Measurements from ENCODE around the gene MAPT. TPM values are rescaled to one million over a fixed set of nuclear protein-coding genes. Genes with fewer than 3 reads are reported as not detected.
A peak's percentile ranks its signal among the peaks of the same experiment; 100 is the strongest.

The MAPT gene
- total and polyA plus RNA-seq, 2 of the 13 experiments (the other 11 are each of a cell fraction or from before 2014, with no cell fraction given), result 2.1 to 2.8 TPM

DNA sequence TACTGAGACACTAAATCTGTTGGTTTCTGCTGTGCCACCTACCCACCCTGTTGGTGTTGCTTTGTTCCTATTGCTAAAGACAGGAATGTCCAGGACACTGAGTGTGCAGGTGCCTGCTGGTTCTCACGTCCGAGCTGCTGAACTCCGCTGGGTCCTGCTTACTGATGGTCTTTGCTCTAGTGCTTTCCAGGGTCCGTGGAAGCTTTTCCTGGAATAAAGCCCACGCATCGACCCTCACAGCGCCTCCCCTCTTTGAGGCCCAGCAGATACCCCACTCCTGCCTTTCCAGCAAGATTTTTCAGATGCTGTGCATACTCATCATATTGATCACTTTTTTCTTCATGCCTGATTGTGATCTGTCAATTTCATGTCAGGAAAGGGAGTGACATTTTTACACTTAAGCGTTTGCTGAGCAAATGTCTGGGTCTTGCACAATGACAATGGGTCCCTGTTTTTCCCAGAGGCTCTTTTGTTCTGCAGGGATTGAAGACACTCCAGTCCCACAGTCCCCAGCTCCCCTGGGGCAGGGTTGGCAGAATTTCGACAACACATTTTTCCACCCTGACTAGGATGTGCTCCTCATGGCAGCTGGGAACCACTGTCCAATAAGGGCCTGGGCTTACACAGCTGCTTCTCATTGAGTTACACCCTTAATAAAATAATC lies 119.3 kb downstream of the MAPT start (continued):
- TF ChIP-seq ETV5 (CRISPR knock-in tag; IDR thresholded peaks at IDR 0.05; ENCODE audit: borderline replicate concordance) (peak; percentile 34; the same call in 1 of the 2 replicates), ZBTB7B (CRISPR knock-in tag; IDR thresholded peaks at IDR 0.05) (peak; percentile 52), HNRNPH1 (optimal IDR thresholded peaks at IDR 0.05; ENCODE audit: low read depth, low read length) (peak; percentile 39), KLF16 (CRISPR knock-in tag; IDR thresholded peaks at IDR 0.05) (no peak), MAFF (IDR thresholded peaks at IDR 0.05; ENCODE audit: low read depth, low read length) (no peak), NFRKB (IDR thresholded peaks at IDR 0.05) (no peak), BHLHE40 (IDR thresholded peaks at IDR 0.05; ENCODE audit: low read length) (0 out of 2 replicates have a peak, but pooled peaks have one; percentile 23), ZFP90 (CRISPR knock-in tag; IDR thresholded peaks at IDR 0.05; ENCODE audit: borderline replicate concordance) (peak; percentile 79; the same call in 1 of the 2 replicates), ZNF143 (CRISPR knock-in tag; IDR thresholded peaks at IDR 0.05) (0 out of 2 replicates have a peak, but pooled peaks have one; percentile 40), ZSCAN31 (CRISPR knock-in tag; IDR thresholded peaks at IDR 0.05; ENCODE audit: low read depth) (no peak)
- TF ChIP-seq, protein P1, sequence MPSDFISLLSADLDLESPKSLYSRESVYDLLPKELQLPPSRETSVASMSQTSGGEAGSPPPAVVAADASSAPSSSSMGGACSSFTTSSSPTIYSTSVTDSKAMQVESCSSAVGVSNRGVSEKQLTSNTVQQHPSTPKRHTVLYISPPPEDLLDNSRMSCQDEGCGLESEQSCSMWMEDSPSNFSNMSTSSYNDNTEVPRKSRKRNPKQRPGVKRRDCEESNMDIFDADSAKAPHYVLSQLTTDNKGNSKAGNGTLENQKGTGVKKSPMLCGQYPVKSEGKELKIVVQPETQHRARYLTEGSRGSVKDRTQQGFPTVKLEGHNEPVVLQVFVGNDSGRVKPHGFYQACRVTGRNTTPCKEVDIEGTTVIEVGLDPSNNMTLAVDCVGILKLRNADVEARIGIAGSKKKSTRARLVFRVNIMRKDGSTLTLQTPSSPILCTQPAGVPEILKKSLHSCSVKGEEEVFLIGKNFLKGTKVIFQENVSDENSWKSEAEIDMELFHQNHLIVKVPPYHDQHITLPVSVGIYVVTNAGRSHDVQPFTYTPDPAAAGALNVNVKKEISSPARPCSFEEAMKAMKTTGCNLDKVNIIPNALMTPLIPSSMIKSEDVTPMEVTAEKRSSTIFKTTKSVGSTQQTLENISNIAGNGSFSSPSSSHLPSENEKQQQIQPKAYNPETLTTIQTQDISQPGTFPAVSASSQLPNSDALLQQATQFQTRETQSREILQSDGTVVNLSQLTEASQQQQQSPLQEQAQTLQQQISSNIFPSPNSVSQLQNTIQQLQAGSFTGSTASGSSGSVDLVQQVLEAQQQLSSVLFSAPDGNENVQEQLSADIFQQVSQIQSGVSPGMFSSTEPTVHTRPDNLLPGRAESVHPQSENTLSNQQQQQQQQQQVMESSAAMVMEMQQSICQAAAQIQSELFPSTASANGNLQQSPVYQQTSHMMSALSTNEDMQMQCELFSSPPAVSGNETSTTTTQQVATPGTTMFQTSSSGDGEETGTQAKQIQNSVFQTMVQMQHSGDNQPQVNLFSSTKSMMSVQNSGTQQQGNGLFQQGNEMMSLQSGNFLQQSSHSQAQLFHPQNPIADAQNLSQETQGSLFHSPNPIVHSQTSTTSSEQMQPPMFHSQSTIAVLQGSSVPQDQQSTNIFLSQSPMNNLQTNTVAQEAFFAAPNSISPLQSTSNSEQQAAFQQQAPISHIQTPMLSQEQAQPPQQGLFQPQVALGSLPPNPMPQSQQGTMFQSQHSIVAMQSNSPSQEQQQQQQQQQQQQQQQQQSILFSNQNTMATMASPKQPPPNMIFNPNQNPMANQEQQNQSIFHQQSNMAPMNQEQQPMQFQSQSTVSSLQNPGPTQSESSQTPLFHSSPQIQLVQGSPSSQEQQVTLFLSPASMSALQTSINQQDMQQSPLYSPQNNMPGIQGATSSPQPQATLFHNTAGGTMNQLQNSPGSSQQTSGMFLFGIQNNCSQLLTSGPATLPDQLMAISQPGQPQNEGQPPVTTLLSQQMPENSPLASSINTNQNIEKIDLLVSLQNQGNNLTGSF (CRISPR knock-in tag; IDR thresholded peaks at IDR 0.05), result no peak; the same call in 1 of the 2 replicates
- TF ChIP-seq, protein P2, sequence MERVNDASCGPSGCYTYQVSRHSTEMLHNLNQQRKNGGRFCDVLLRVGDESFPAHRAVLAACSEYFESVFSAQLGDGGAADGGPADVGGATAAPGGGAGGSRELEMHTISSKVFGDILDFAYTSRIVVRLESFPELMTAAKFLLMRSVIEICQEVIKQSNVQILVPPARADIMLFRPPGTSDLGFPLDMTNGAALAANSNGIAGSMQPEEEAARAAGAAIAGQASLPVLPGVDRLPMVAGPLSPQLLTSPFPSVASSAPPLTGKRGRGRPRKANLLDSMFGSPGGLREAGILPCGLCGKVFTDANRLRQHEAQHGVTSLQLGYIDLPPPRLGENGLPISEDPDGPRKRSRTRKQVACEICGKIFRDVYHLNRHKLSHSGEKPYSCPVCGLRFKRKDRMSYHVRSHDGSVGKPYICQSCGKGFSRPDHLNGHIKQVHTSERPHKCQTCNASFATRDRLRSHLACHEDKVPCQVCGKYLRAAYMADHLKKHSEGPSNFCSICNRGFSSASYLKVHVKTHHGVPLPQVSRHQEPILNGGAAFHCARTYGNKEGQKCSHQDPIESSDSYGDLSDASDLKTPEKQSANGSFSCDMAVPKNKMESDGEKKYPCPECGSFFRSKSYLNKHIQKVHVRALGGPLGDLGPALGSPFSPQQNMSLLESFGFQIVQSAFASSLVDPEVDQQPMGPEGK (CRISPR knock-in tag; IDR thresholded peaks at IDR 0.05), result 0 out of 2 replicates have a peak, but pooled peaks have one; percentile 43
- TF ChIP-seq, protein P3, sequence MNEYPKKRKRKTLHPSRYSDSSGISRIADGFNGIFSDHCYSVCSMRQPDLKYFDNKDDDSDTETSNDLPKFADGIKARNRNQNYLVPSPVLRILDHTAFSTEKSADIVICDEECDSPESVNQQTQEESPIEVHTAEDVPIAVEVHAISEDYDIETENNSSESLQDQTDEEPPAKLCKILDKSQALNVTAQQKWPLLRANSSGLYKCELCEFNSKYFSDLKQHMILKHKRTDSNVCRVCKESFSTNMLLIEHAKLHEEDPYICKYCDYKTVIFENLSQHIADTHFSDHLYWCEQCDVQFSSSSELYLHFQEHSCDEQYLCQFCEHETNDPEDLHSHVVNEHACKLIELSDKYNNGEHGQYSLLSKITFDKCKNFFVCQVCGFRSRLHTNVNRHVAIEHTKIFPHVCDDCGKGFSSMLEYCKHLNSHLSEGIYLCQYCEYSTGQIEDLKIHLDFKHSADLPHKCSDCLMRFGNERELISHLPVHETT (CRISPR knock-in tag; conservative IDR thresholded peaks at IDR 0.05), result no peak
- TF ChIP-seq, protein P4, sequence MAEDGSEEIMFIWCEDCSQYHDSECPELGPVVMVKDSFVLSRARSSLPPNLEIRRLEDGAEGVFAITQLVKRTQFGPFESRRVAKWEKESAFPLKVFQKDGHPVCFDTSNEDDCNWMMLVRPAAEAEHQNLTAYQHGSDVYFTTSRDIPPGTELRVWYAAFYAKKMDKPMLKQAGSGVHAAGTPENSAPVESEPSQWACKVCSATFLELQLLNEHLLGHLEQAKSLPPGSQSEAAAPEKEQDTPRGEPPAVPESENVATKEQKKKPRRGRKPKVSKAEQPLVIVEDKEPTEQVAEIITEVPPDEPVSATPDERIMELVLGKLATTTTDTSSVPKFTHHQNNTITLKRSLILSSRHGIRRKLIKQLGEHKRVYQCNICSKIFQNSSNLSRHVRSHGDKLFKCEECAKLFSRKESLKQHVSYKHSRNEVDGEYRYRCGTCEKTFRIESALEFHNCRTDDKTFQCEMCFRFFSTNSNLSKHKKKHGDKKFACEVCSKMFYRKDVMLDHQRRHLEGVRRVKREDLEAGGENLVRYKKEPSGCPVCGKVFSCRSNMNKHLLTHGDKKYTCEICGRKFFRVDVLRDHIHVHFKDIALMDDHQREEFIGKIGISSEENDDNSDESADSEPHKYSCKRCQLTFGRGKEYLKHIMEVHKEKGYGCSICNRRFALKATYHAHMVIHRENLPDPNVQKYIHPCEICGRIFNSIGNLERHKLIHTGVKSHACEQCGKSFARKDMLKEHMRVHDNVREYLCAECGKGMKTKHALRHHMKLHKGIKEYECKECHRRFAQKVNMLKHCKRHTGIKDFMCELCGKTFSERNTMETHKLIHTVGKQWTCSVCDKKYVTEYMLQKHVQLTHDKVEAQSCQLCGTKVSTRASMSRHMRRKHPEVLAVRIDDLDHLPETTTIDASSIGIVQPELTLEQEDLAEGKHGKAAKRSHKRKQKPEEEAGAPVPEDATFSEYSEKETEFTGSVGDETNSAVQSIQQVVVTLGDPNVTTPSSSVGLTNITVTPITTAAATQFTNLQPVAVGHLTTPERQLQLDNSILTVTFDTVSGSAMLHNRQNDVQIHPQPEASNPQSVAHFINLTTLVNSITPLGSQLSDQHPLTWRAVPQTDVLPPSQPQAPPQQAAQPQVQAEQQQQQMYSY (CRISPR knock-in tag; IDR thresholded peaks at IDR 0.05), result no peak
- TF ChIP-seq, protein P5, sequence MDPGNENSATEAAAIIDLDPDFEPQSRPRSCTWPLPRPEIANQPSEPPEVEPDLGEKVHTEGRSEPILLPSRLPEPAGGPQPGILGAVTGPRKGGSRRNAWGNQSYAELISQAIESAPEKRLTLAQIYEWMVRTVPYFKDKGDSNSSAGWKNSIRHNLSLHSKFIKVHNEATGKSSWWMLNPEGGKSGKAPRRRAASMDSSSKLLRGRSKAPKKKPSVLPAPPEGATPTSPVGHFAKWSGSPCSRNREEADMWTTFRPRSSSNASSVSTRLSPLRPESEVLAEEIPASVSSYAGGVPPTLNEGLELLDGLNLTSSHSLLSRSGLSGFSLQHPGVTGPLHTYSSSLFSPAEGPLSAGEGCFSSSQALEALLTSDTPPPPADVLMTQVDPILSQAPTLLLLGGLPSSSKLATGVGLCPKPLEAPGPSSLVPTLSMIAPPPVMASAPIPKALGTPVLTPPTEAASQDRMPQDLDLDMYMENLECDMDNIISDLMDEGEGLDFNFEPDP (CRISPR knock-in tag; conservative IDR thresholded peaks at IDR 0.05), result 0 out of 2 replicates have a peak, but pooled peaks have one; percentile 29

Data from HepG2 (cell line).